Esophagus muscularis mucosa (tissue), 4 donors: ENCODE data around the gene TVP23C. TPM values are rescaled to one million over a fixed set of nuclear protein-coding genes. Genes with fewer than 3 reads are reported as not detected.

Source experiments
- DNase-seq: peaks from one replicate; pipeline ENCODE4 v3.0.0-alpha.2; 2017; ENCODE audit errors: extremely low spot score
- H3K27ac ChIP-seq, 4 donors: fragments of 200-600 bp; sonication (generic); replicated peaks in 1 of 4; 1 replicate in 3 of 4; 2 replicates in 1 of 4; pipeline ENCODE4 v1.5.1; 2016 to 2019; ENCODE audit warnings: mild to moderate bottlenecking in 1 of 4
- H3K27me3 ChIP-seq, 4 donors: fragments of 200-600 bp; sonication (generic); one replicate each; pipeline versions ENCODE4 v1.5.1 to v1.6.0; 2016 to 2019
- H3K36me3 ChIP-seq, 4 donors: fragments of 200-600 bp; sonication (generic); one replicate each; pipeline ENCODE4 v1.5.1; 2016 to 2019
- H3K4me1 ChIP-seq, 4 donors: fragments of 200-600 bp; sonication (generic); one replicate each; pipeline ENCODE4 v1.5.1; 2016 to 2019
- H3K4me3 ChIP-seq, 4 donors: fragments of 200-600 bp; sonication (generic); 1 replicate in 2 of 4; 2 replicates in 2 of 4; pipeline ENCODE4 v1.5.1; 2016 to 2019; ENCODE audit warnings: mild to moderate bottlenecking in 4 of 4, moderate library complexity in 1 of 4
- H3K9me3 ChIP-seq, 4 donors: fragments of 200-600 bp; sonication (generic); 1 replicate in 3 of 4; 2 replicates in 1 of 4; pipeline ENCODE4 v1.5.1; 2016 to 2019
- EP300 ChIP-seq: sonication (generic); formaldehyde crosslinking; IDR thresholded peaks from one replicate; pipeline ENCODE4 v1.6.1; 2017; ENCODE audit warnings: antibody characterized with exemption
- POLR2A ChIP-seq: fragments of 450-650 bp; IDR thresholded peaks from one replicate; pipeline ENCODE4 v1.6.1; 2017; ENCODE audit warnings: antibody characterized with exemption, moderate library complexity, mild to moderate bottlenecking, low read depth
- POLR2AphosphoS5 ChIP-seq, 2 donors: sonication (generic); formaldehyde crosslinking; IDR thresholded peaks; one replicate each; pipeline ENCODE4 v1.6.1; 2017; ENCODE audit warnings: antibody characterized with exemption in 2 of 2
- WGBS: methylation state at CpG from one replicate; pipeline ENCODE4 v1.1.5; 2018; 5-methylcytosine and 5-hydroxymethylcytosine counted together
- intact Hi-C: fragments of 100-400 bp; cut with DNase I; formaldehyde crosslinking; loops from one replicate; pipeline ENCODE4 v1.15.1; 2023
- total RNA-seq, 4 donors: library from RNA; depleted of rRNA; stranded (reverse); fragments of >200 nt; gene quantifications; one replicate each; pipeline versions ENCODE4 v1.1.0 to v1.2.1, GENCODE V29; 2016
- TF ChIP-seq, protein P1 (sequence below), 3 experiments: fragments of 200-600 bp in 2 of 3; fragments of 450-650 bp in 1 of 3; sonication (generic) in 2 of 3; IDR thresholded peaks; one replicate each; pipeline ENCODE4 v1.5.1; 2017 to 2019; ENCODE audit warnings: antibody characterized with exemption in 3 of 3, mild to moderate bottlenecking in 2 of 3, moderate library complexity in 1 of 3

The TVP23C gene
- total RNA-seq, 4 donors from 2014 or later: 4.3 to 19.9 (median 6.1) TPM

DNA sequence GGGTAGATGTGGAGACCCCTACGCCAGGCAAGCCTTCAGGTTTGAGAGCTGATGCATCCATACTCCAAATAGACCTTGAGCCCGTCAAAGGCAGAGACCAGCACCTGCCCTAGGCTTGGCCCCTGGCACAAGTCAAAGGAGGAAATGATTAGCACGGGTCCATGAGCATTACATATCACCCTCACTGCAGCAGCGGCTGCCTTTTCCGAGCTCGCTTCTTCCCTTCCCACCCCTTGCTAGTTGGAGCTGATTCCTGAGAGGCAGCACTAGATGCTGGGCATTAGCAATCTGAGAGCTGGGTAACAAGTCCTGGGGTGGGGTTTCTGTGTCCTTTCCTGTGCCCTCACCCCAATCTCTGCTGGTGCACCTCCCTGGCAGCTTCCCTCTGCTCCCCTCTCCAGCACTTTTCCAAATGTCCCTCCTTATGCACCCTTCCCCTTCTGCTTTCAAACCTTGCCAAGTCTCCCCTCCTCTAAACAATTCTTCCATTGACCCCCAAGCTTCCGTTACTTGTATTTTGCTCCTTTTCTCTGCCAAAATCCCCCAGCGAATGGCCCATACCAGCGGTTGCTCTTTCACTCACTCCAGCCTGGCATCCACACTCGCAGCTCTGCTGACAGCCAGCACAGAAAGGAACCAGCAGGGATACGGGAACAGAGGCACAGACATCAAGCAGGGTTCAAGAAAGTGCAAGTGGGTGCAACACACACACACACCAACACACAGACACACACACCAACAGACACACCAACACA is 98.9 kb downstream of the TVP23C start:
- 58% methylated on average over 11 of the region's 11 CpGs for WGBS
- DNase-seq: no peak
- Histone ChIP-seq H3K27ac (peak overlapping the region; percentile 68 to 85 (median 76)), H3K4me3 (no peak overlapping the region), H3K27me3 (no peaks in the 10 kb centered on the region), H3K4me1 (peaks cover 24 to 51% (median 48%) of the 10 kb centered on the region in 4 donors), H3K9me3 (no peaks in the 10 kb centered on the region), H3K36me3 (no peaks in the 10 kb centered on the region)
- TF ChIP-seq POLR2A: no peak
- peak in 1 of 2 donors; percentile 10 for TF ChIP-seq POLR2AphosphoS5 (IDR thresholded peaks at IDR 0.05)
- intact Hi-C loops: no loop called here

DNA sequence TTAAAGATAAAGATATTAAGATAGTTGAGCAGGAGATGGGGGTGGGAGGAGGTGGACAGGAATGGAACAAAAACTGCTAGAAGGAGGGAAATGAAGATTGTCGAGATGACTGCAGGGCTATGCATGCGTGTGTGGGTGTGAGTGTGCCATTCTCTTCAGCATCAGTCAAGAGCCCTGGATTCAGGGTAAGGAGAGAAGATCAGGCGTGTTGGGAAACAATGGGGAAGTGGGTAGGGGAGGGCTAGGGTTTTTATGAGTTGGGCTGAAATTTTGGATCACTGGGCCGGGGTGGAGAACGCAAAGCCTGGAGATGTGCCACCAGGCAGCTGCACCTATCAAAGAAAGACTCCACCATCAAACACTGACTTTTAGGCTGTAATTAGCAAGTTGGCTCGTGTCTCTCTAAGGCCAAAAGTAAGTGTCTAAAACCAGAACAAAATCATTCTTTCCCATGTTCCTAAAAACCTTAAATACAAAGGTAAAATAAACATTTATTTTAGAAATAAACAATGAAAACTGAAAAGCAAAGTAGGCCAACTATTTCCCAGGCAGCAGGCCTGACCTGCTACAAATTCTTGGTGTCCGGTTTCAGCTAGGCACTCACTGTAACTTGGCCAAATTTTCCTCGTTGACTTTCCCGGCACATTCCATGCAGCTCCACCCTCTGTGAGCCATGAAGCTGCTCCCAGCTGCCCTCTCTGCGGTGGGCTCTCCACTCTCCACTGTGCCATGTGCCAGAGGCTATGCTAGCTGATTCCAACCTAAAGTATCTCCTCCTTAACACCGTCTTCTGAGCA is 100.1 kb downstream of the TVP23C start:
- DNase-seq: no peak
- Histone ChIP-seq H3K36me3 (no peaks in the 10 kb centered on the region), H3K4me1 (peaks cover 24 to 62% (median 59%) of the 10 kb centered on the region in 4 donors), H3K27ac (peak overlapping the region; percentile 68 to 85 (median 76)), H3K4me3 (no peak overlapping the region), H3K9me3 (no peaks in the 10 kb centered on the region), H3K27me3 (no peaks in the 10 kb centered on the region)
- TF ChIP-seq POLR2AphosphoS5 (IDR thresholded peaks at IDR 0.05) (peak; percentile 37 to 62), EP300 (no peak)
- 37% methylated on average over 11 of the region's 11 CpGs for WGBS
- intact Hi-C loops: no loop called here

DNA sequence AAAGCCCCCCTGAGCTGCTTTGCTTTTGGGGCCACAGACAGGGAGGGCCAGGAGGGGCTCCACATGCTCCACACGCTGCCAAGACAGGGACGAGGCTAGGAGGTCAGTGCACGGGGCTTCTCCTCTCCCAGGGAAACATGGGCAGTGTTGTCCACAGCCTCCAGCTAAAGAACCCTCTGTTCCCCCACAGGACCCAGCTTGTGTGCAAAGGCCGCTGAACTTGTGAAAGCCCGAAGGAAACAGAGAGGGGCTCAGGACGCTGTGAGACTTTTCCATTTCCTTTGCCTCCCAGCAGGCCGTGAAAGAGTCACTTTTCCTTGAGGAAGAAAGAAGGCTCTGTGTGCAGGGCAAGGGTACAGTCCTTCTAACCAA is 105.6 kb downstream of the TVP23C start:
- peak overlapping the region; percentile 67 to 79 (median 76) for H3K27ac ChIP-seq
- peak overlapping the region in 3 of 4 donors; percentile 4 to 34 (median 10) for H3K4me3 ChIP-seq
- TF ChIP-seq POLR2AphosphoS5 (IDR thresholded peaks at IDR 0.05) (no peak), POLR2A (no peak), EP300 (no peak)
- TF ChIP-seq, protein P1, sequence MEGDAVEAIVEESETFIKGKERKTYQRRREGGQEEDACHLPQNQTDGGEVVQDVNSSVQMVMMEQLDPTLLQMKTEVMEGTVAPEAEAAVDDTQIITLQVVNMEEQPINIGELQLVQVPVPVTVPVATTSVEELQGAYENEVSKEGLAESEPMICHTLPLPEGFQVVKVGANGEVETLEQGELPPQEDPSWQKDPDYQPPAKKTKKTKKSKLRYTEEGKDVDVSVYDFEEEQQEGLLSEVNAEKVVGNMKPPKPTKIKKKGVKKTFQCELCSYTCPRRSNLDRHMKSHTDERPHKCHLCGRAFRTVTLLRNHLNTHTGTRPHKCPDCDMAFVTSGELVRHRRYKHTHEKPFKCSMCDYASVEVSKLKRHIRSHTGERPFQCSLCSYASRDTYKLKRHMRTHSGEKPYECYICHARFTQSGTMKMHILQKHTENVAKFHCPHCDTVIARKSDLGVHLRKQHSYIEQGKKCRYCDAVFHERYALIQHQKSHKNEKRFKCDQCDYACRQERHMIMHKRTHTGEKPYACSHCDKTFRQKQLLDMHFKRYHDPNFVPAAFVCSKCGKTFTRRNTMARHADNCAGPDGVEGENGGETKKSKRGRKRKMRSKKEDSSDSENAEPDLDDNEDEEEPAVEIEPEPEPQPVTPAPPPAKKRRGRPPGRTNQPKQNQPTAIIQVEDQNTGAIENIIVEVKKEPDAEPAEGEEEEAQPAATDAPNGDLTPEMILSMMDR (IDR thresholded peaks at IDR 0.05): no peak
- no peaks in the 10 kb centered on the region for H3K27me3 ChIP-seq
- H3K4me1 ChIP-seq: peaks cover 27 to 83% (median 77%) of the 10 kb centered on the region in 4 donors
- DNase-seq: no peak
- intact Hi-C loops: loop anchor here (2.0 kb wide), 1 partner anchor 197 kb away; no protein-coding TSS in a partner anchor
- WGBS: 76% methylated on average over 4 of the region's 7 CpGs
- H3K36me3 ChIP-seq: no peaks in the 10 kb centered on the region
- H3K9me3 ChIP-seq: peaks cover 0 to 4% (median 0%) of the 10 kb centered on the region in 4 donors

DNA sequence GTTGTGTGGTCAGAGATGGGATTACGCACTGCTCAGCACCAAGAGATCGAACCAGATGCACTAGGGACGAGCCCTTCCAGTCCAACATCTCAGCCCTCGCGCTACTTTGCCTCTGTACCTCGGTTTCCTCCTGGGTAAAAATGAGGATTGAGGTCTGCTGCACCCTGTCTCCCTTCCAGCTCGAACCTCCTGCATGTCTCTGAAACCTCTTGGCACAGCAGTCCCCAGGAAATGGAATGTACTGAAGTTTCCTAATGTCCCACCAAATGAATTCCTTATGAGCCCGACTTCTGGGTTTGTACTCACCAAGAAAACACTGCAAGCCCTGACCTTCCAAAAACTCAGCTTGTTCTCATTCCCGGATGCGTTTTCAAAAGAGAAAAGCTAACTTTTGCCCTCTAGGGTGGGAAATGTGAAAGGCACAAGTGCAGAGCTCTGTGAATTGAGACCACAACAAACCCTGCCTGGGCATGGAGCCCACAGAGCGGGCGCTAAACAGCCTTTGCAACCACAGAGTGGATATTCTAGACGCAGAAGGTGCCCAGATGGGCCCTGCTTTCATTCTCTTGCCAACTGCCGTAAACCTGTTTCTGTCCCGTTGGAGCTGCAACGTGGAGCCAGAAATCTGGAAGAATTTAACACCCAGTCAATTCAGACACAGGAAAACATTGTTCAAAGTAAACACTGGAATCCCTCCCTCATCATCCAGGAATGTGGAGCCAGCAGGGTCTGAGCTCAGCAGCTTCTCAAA is 106.1 kb downstream of the TVP23C start:
- Histone ChIP-seq H3K4me3 (peak overlapping the region; percentile 4 to 34 (median 14)), H3K9me3 (peaks cover 0 to 4% (median 0%) of the 10 kb centered on the region in 4 donors), H3K4me1 (peaks cover 24 to 82% (median 78%) of the 10 kb centered on the region in 4 donors), H3K27me3 (no peaks in the 10 kb centered on the region), H3K36me3 (no peaks in the 10 kb centered on the region), H3K27ac (peak overlapping the region; percentile 67 to 79 (median 76))
- intact Hi-C loops: loop anchor here (2.0 kb wide), 1 partner anchor 196 kb away; no protein-coding TSS in a partner anchor
- no peak for DNase-seq
- no peak for TF ChIP-seq POLR2A
- TF ChIP-seq, protein P1 (IDR thresholded peaks at IDR 0.05): peak; percentile 41 to 50 (median 42)
- no peak for TF ChIP-seq EP300
- peak; percentile 48 to 73 for TF ChIP-seq POLR2AphosphoS5 (IDR thresholded peaks at IDR 0.05)
- 46% methylated on average over 15 of the region's 16 CpGs for WGBS

- Histone ChIP-seq H3K27me3 (no peaks in the 10 kb centered on the region), H3K27ac (peak overlapping the region; percentile 67 to 79 (median 76)), H3K4me3 (peak overlapping the region in 1 of 4 donors; percentile 16), H3K36me3 (no peaks in the 10 kb centered on the region), H3K4me1 (peaks cover 24 to 80% (median 75%) of the 10 kb centered on the region in 4 donors), H3K9me3 (peaks cover 0 to 4% (median 0%) of the 10 kb centered on the region in 4 donors)
- no peak for DNase-seq
- intact Hi-C loops: loop anchor here (2.0 kb wide), 1 partner anchor 196 kb away; no protein-coding TSS in a partner anchor
- 84% methylated on average over 6 of the region's 6 CpGs for WGBS
- no peak for TF ChIP-seq POLR2A
- TF ChIP-seq EP300: no peak
- TF ChIP-seq POLR2AphosphoS5 (IDR thresholded peaks at IDR 0.05): no peak
- TF ChIP-seq, protein P1 (IDR thresholded peaks at IDR 0.05): no peak
These were observed 106.8 kb downstream of the TVP23C start for GRCh38 chr17:15456496-15456895.
